GM12878 (cell line): ENCODE data around the gene TBC1D25. TPM values are rescaled to one million over a fixed set of nuclear protein-coding genes. Genes with fewer than 3 reads are reported as not detected.

Experiments
- ATAC-seq: fragments of 200-7000 bp; cut with Tn5 transposase; 3 replicates; pipeline ENCODE4 v1.9.1; 2020; ENCODE audit warnings: mild to moderate bottlenecking, moderate library complexity
- BruUV-seq: library from RNA; stranded (reverse); fragments of 400-500 nt; replicated peaks from 2 replicates; lab custom pipeline; 2021; lab: Mats Ljungman, UMichigan
- CTCF ChIA-PET: fragments of 300-600 bp; sonication (Branson Sonifier 250); formaldehyde crosslinking; extraction: SDS; loops from one replicate; lab custom pipeline; 2021; ENCODE audit warnings: inconsistent platforms; lab: Yijun Ruan, JAX
- POLR2A ChIA-PET: fragments of 350-600 bp; formaldehyde crosslinking; extraction: SDS; loops from one replicate; lab custom pipeline; 2021; ENCODE audit warnings: inconsistent platforms; lab: Charles Lee
- RAD21 ChIA-PET: fragments of 300-600 bp; sonication (Branson Sonifier 250); formaldehyde crosslinking; loops from one replicate; lab custom pipeline; 2023; ENCODE audit warnings: antibody characterized with exemption; ENCODE audit not compliant: unreplicated experiment; lab: Charles Lee
- SMC1A ChIA-PET: fragments of 300-600 bp; sonication (Branson Sonifier 250); formaldehyde crosslinking; loops from one replicate; lab custom pipeline; 2023; ENCODE audit not compliant: unreplicated experiment, uncharacterized antibody; lab: Charles Lee
- DNase-seq: peaks from one replicate; pipeline ENCODE4 v3.0.0-alpha.2; 2011; ENCODE audit warnings: low read depth, low spot score
- FAIRE-seq: peaks from 3 replicates; lab custom pipeline; 2011; peaks lifted over from hg19 to GRCh38; lab: Jason Lieb, UNC
- H2AFZ ChIP-seq: 2 replicates; pipeline ENCODE4 v1.6.0; 2011; ENCODE audit warnings: low read depth, low read length, control low read depth; ENCODE audit not compliant: control insufficient read depth
- H3K27ac ChIP-seq: 2 replicates; pipeline ENCODE4 v1.5.1; 2011; ENCODE audit warnings: control low read depth; ENCODE audit not compliant: control insufficient read depth, insufficient read depth
- H3K27me3 ChIP-seq, 2 experiments: replicated peaks in 1 of 2; 2 replicates each; pipeline versions ENCODE4 v1.6.0 to v1.6.1; 2011; ENCODE audit warnings: low read length in 1 of 2; ENCODE audit not compliant: control insufficient read depth in 2 of 2, insufficient read depth in 2 of 2
- H3K36me3 ChIP-seq, 2 experiments: 2 replicates each; pipeline ENCODE4 v1.5.1; 2011; ENCODE audit warnings: low read length in 1 of 2; ENCODE audit not compliant: control insufficient read depth in 2 of 2, insufficient read depth in 2 of 2
- H3K4me1 ChIP-seq: 2 replicates; pipeline ENCODE4 v1.6.1; 2011; ENCODE audit warnings: mild to moderate bottlenecking, low read length, moderate library complexity, mixed read lengths; ENCODE audit not compliant: control insufficient read depth, insufficient read depth
- H3K4me2 ChIP-seq: 2 replicates; pipeline ENCODE4 v1.6.0; 2011; ENCODE audit warnings: control low read depth; ENCODE audit not compliant: control insufficient read depth, insufficient read depth
- H3K4me3 ChIP-seq: fragments of 200-600 bp; sonication (generic); 2 replicates; pipeline ENCODE4 v1.5.1; 2016
- H3K79me2 ChIP-seq: 2 replicates; pipeline ENCODE4 v1.6.0; 2011; ENCODE audit warnings: low read length; ENCODE audit not compliant: control insufficient read depth, insufficient read depth
- H3K9ac ChIP-seq: 2 replicates; pipeline ENCODE4 v1.8.0; 2011; ENCODE audit warnings: low read length, control low read depth, mixed read lengths; ENCODE audit not compliant: control insufficient read depth, insufficient read depth
- H3K9me3 ChIP-seq: replicated peaks from 3 replicates; pipeline ENCODE4 v1.5.1; 2011; ENCODE audit warnings: mild to moderate bottlenecking, low read length; ENCODE audit not compliant: control insufficient read depth, insufficient read depth
- H4K20me1 ChIP-seq: 2 replicates; pipeline ENCODE4 v1.6.0; 2011; ENCODE audit not compliant: control insufficient read depth, insufficient read depth
- ATF2 ChIP-seq: IDR thresholded peaks from 2 replicates; pipeline ENCODE4 v1.6.1; 2012; ENCODE audit warnings: low read length, inconsistent platforms
- ATF3 ChIP-seq: IDR thresholded peaks from 2 replicates; pipeline ENCODE4 v1.6.1; 2011; ENCODE audit warnings: low read depth, mild to moderate bottlenecking, low read length, moderate library complexity, borderline replicate concordance; ENCODE audit errors: extremely low read depth
- ESRRA ChIP-seq: IDR thresholded peaks from 2 replicates; pipeline ENCODE4 v1.6.1; 2012; ENCODE audit warnings: mild to moderate bottlenecking, low read length, improper control_type of control experiment
- HDGF ChIP-seq: fragments of 450-650 bp; IDR thresholded peaks from 2 replicates; pipeline ENCODE4 v1.6.1; 2016; ENCODE audit warnings: antibody characterized with exemption
- MAX ChIP-seq: IDR thresholded peaks from 2 replicates; pipeline ENCODE4 v1.6.1; 2012; ENCODE audit warnings: low read depth, low read length, improper control_type of control experiment
- PKNOX1 ChIP-seq: fragments of 450-650 bp; IDR thresholded peaks from 2 replicates; pipeline ENCODE4 v1.6.1; 2016; ENCODE audit warnings: mild to moderate bottlenecking
- POLR2AphosphoS5 ChIP-seq: IDR thresholded peaks from 2 replicates; pipeline ENCODE4 v1.6.1; 2011; ENCODE audit warnings: mild to moderate bottlenecking, low read length, inconsistent platforms
- TAF1 ChIP-seq: IDR thresholded peaks from 2 replicates; pipeline ENCODE4 v1.6.1; 2011; ENCODE audit warnings: mild to moderate bottlenecking, low read depth, low read length, borderline replicate concordance
- YBX1 ChIP-seq: fragments of 450-650 bp; IDR thresholded peaks from 2 replicates; pipeline ENCODE4 v1.6.1; 2016; ENCODE audit warnings: antibody characterized with exemption
- WGBS: methylation state at CpG from one replicate; pipeline ENCODE4 v1.1.6; 2016; ENCODE audit warnings: low lambda C conversion rate; ENCODE audit not compliant: insufficient replicate concordance, insufficient coverage; ENCODE audit errors: missing lambda C conversion rate; 5-methylcytosine and 5-hydroxymethylcytosine counted together
- in situ Hi-C: fragments of 300-500 bp; cut with MboI; formaldehyde crosslinking; loops from 9 replicates; pipeline ENCODE4 v1.14.3; 2018; ENCODE audit warnings: mixed read lengths
- intact Hi-C: fragments of 100-400 bp; cut with micrococcal nuclease; formaldehyde crosslinking; loops from one replicate; pipeline ENCODE4 v1.14.2; 2022; ENCODE audit not compliant: unreplicated experiment
- polyA plus RNA-seq, 11 experiments: library from polyadenylated mRNA; depleted of rRNA in 4 of 11; unstranded in 6 of 11; stranded (reverse) in 5 of 11; fragments of >200 nt; fragmentation: Nextera tagmentation in 4 of 11; fragmentation: Illumina TruSeq in 1 of 11; extraction: Ambion mirVana in 4 of 11; extraction: Trizol in 1 of 11; gene quantifications; 1 replicate in 1 of 11; 2 replicates in 10 of 11; pipeline versions ENCODE4 v1.2.1 to v1.2.3, GENCODE V29; 2011 to 2016; ENCODE audit warnings: inconsistent platforms in 2 of 11, missing spikeins in 2 of 11, low read depth in 1 of 11
- total RNA-seq, 4 experiments: library from RNA; depleted of rRNA in 3 of 4; stranded (reverse); fragments of >200 nt in 3 of 4; fragmentation: Illumina TruSeq in 1 of 4; extraction: Trizol in 1 of 4; gene quantifications; 2 replicates each; pipeline versions ENCODE4 v1.2.1 to v1.2.3, GENCODE V29; 2013 to 2021

TBC1D25 gene
- total and polyA plus RNA-seq, 10 of the 15 experiments (the other 5 are each of a cell fraction or from before 2014, with no cell fraction given): 0.79 to 17.3 (median 10.0) TPM

GRCh38 chrX:48540028-48540375 is 488 bp downstream of the TBC1D25 start:
- Histone ChIP-seq H3K36me3 (peaks cover 0 to 5% of the 10 kb centered on the region in 2 experiments; a peak in 1 of 4 replicates), H3K79me2 (peaks cover 20% of the 10 kb centered on the region), H3K27ac (peak overlapping the region; percentile 81), H3K9me3 (no peaks in the 10 kb centered on the region; the same call in 2 of the 3 replicates), H3K9ac (peak overlapping the region; percentile 58), H3K27me3 (no peaks in the 10 kb centered on the region), H4K20me1 (no peaks in the 10 kb centered on the region), H3K4me2 (peak overlapping the region; percentile 88), H2AFZ (peak overlapping the region; percentile 47), H3K4me3 (peak overlapping the region; percentile 73)
- in situ Hi-C loops (no loop called here), intact Hi-C loops (no loop called here)
- RAD21 ChIA-PET: interaction anchor here (0.8 to 1.8 kb wide), 9 partner anchors 10 to 456 kb away, joined by 3 to 9 read pairs (median 4); partner anchors contain the start of genes EBP and SUV39H1
- no peak for FAIRE-seq
- DNase-seq: no peak
- peak; percentile 79 for ATAC-seq
- 19% methylated on average over 10 of the region's 12 CpGs for WGBS
- POLR2A ChIA-PET: interaction anchor here (0.8 to 2.6 kb wide), 11 partner anchors 8 to 137 kb away, joined by 3 to 15 read pairs (median 5); partner anchors contain the start of genes EBP, PORCN and RBM3
- CTCF ChIA-PET: interaction anchor here (0.6 to 3.0 kb wide), 9 partner anchors 10 to 109 kb away, joined by 3 to 14 read pairs (median 4); partner anchors contain the start of genes EBP and PORCN
- TF ChIP-seq HDGF (peak; percentile 51; the same call in 1 of the 2 replicates), PKNOX1 (peak; percentile 29; the same call in 1 of the 2 replicates), POLR2AphosphoS5 (0 out of 2 replicates have a peak, but pooled peaks have one; percentile 28), YBX1 (no peak), ESRRA (no peak), ATF2 (no peak), MAX (no peak), TAF1 (peak; percentile 29; the same call in 1 of the 2 replicates), ATF3 (no peak)
- TF ChIP-seq, all 136 proteins: peak for 4
- SMC1A ChIA-PET: interaction anchor here (0.7 to 2.8 kb wide), 6 partner anchors 10 to 65 kb away, joined by 3 to 11 read pairs (median 6); partner anchors contain the start of gene EBP
- no peaks in the 10 kb centered on the region for H3K4me1 ChIP-seq
- BruUV-seq: no TSS peak
